ENCODE data around the gene FHDC1. TPM values are rescaled to one million over a fixed set of nuclear protein-coding genes. Genes with fewer than 3 reads are reported as not detected.

Gene FHDC1
- total RNA-seq, 1 donor from 2014 or later = 5.7 TPM

GRCh38 chr4:152956650-152957436, 20.7 kb downstream of the FHDC1 start:
- FAIRE-seq (no peak), DNase-seq (ENCODE audit: low spot score in 2 of 2) (no peak)

GRCh38 chr4:152957437-152958171, 21.5 kb downstream of the FHDC1 start:
- no peak for FAIRE-seq
- no peak for DNase-seq (ENCODE audit: low spot score in 2 of 2)

GRCh38 chr4:152959080-152959479, 23.0 kb downstream of the FHDC1 start:
- FAIRE-seq (no peak), DNase-seq (ENCODE audit: low spot score in 2 of 2) (no peak)

- FAIRE-seq (no peak), DNase-seq (ENCODE audit: low spot score in 2 of 2) (no peak)
Observed at GRCh38 chr4:152960082-152960481, 24.0 kb downstream of the FHDC1 start.

- no peak for DNase-seq (ENCODE audit: low spot score in 2 of 2)
- no peak for FAIRE-seq
Observed at GRCh38 chr4:152961014-152961772, 25.1 kb downstream of the FHDC1 start.

- peak; percentile 6 for FAIRE-seq
- DNase-seq (ENCODE audit: low spot score in 2 of 2) = no peak
Observed at GRCh38 chr4:152961773-152962115, 25.6 kb downstream of the FHDC1 start.

- FAIRE-seq (no peak), DNase-seq (ENCODE audit: low spot score in 2 of 2) (no peak)
Observed at GRCh38 chr4:152962150-152962549, 26.0 kb downstream of the FHDC1 start.

GRCh38 chr4:152964335-152964734, 28.2 kb downstream of the FHDC1 start:
- DNase-seq (ENCODE audit: low spot score in 2 of 2) (no peak), FAIRE-seq (no peak)

- DNase-seq (ENCODE audit: low spot score in 2 of 2) (no peak), FAIRE-seq (no peak)
Observed at GRCh38 chr4:152965611-152966010, 29.5 kb downstream of the FHDC1 start.

- FAIRE-seq (no peak), DNase-seq (ENCODE audit: low spot score in 2 of 2) (no peak)
Observed at GRCh38 chr4:152967907-152968306, 31.8 kb downstream of the FHDC1 start.

GRCh38 chr4:152968806-152969394, 32.8 kb downstream of the FHDC1 start:
- no peak for FAIRE-seq
- no peak for DNase-seq (ENCODE audit: low spot score in 2 of 2)

GRCh38 chr4:152970102-152970820, 34.1 kb downstream of the FHDC1 start:
- FAIRE-seq = no peak
- DNase-seq (ENCODE audit: low spot score in 2 of 2) = no peak

GRCh38 chr4:152971053-152971452, 34.9 kb downstream of the FHDC1 start:
- DNase-seq (ENCODE audit: low spot score in 2 of 2) = no peak
- FAIRE-seq = no peak

- DNase-seq (ENCODE audit: low spot score in 2 of 2) (no peak), FAIRE-seq (no peak)
Observed at GRCh38 chr4:152972821-152973628, 36.9 kb downstream of the FHDC1 start.

GRCh38 chr4:152973629-152974467, 37.7 kb downstream of the FHDC1 start:
- FAIRE-seq (no peak), DNase-seq (ENCODE audit: low spot score in 2 of 2) (no peak)

- no peak for DNase-seq (ENCODE audit: low spot score in 2 of 2)
Observed at GRCh38 chr4:152974468-152975379, 38.6 kb downstream of the FHDC1 start.

More at GRCh38 chr4:152974468-152975379, 38.6 kb downstream of the FHDC1 start:
- FAIRE-seq = no peak
